Middle frontal gyrus (tissue), 1 donor: ENCODE data around the gene RNF207.
A peak's percentile ranks its signal among the peaks of the same experiment; 100 is the strongest.

Experiments used
- DNase-seq: peaks from one replicate; pipeline ENCODE4 v3.0.0-alpha.2; 2015; ENCODE audit warnings: low spot score; ENCODE audit errors: extremely low spot score

The RNF207 gene, protein sequence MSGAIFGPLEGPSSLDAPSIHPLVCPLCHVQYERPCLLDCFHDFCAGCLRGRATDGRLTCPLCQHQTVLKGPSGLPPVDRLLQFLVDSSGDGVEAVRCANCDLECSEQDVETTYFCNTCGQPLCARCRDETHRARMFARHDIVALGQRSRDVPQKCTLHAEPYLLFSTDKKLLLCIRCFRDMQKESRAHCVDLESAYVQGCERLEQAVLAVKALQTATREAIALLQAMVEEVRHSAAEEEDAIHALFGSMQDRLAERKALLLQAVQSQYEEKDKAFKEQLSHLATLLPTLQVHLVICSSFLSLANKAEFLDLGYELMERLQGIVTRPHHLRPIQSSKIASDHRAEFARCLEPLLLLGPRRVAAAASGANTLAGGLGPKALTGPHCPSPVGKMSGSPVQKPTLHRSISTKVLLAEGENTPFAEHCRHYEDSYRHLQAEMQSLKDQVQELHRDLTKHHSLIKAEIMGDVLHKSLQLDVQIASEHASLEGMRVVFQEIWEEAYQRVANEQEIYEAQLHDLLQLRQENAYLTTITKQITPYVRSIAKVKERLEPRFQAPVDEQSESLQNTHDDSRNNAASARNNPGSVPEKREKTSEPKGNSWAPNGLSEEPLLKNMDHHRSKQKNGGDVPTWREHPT

DNA sequence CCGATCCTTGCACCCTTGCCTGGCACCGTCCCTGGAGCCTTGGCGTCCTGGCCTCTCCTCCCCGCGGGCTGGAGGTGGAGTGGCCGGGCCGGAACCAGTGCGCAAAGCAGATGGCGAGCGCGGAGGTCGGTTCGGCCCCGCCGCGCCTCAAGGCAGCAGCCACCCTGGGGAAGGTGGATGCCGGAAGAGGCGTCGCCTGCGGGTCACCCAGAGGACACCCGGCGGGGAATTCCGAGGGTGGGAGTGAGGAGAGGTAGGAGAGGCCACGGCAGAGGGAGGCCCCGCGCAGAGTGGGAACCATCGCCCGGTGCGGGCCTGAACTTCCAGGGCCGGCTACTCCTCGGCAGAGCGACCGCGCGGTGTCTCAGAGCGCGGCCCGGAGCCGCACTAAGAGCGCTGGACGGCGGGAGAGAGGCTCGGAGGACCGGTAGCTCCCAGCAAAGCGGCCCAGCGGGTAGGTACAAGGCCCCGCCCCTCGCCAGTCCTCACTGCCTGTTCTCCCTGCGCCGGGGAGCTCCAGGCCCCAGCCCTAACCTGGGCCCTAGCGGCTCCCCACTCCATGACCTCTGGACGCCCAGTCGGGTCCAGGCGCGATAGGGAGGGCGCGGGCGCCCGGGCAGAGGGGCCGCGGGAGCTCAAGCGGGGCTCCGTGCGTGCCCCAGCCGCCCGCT, at the start of gene RNF207:
Gene RNF207, plus strand, starts transcription at position 271 of the 671 bp plus-strand sequence. CDS start 417 bp downstream, outside the sequence.
- DNase-seq, result no peak

DNA sequence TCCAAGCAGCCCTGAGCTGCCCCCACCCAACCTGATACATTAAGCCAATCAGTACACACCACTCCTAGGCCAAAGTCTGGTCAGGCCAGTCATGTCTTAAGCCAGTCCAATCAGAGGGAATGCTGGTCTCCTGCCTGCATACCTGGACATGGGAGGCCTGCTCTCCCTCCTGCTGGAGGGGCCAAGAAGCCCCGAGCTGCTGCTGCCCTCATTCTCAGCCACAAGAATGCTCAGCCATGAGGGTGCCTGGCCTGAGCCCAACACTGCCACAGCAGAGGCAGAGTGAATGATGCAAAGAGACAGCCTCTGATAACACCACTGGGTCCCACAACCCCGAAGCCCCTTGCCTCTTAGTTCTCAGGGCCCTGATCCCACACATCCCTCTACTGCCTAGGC, 48.8 kb upstream of the RNF207 start:
- no peak for DNase-seq

DNA sequence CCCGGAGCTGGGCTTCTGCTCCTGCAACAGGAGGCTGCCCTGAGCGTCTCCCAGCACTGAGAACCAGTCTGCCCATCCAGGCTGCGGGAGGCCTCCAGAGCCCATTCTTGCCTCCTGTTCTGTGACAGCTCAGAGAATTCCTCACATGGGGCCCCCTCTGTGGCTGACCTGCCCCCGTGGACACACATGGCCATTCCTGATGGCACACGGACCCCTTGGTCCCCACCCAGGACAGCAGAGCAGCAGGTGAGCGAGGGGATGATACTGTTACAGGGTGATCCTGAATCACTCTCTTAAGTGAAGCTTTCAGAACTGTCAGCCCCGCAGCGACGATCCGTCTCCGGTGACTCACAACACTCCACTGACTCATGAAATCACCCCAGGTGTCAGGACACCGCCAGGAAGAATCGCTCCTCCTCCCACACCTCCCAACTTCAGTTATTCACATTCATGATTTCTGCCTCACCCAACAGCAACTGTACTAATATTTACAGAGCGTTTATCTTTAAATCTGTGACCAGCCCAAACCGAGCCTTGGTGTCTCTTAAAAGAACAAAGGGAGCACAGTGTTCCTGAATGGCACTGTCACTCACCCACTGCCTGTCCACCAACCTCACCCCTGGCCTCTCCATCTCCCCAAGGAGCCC, 48.3 kb upstream of the RNF207 start:
- DNase-seq, result no peak

DNA sequence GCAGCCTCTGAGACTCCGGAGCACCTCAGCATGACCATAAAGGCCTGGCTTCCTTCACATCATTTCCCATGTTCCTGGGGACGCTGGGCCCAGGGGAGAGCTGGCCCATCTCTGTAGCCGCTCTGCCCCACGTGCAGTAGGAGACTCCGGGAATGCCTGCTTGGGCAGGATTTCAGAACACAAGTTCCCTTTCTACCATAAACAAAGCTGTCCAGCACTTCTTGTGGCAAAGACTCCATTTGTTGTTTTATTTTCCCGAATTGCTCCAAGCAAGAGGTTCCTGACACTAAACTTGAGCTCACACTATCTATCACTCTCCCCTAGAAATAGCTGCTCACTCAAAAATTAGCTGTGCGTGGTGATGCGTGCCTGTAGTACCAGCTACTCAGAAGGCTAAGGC, 47.7 kb upstream of the RNF207 start:
- DNase-seq, result no peak

DNA sequence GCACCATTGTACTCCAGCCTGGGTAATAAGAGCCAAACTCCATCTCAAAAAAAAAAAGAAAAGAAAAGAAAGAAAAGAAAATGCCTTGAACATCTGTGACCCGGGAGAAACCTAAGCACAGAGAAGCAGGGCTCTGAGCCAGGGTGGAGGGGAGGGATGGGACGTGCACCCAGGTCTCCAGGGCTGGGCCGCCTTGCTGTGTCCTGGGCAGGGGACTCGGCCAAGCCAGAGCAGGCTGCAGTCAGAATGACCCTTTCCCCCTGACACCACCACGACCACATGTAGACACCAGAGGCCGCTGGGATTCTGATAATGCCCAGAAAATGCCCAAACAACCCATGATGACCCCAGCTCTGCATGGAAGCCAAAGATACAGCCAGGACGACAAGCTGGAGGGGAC, 43.6 kb upstream of the RNF207 start:
- DNase-seq, result no peak

DNA sequence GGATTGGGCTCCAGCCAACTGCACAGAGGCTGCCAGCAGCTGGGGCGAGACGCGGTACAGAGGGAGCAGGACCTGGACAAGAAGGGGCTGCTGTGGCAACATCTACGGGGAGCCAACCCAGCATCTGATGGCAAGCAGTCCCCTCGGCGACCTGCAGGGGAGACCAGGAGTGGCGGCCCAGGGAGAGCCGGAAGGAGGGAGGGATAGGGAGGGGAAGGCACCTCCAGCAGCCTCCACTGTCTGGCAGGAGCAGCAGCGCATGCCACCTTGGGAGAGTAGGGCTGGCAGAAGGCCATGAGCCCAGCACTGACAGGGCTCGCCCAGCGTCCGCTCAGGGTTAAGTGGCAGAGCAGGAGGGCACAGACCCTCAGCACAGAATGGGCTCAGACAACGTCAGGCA, 43.1 kb upstream of the RNF207 start:
- no peak for DNase-seq

DNA sequence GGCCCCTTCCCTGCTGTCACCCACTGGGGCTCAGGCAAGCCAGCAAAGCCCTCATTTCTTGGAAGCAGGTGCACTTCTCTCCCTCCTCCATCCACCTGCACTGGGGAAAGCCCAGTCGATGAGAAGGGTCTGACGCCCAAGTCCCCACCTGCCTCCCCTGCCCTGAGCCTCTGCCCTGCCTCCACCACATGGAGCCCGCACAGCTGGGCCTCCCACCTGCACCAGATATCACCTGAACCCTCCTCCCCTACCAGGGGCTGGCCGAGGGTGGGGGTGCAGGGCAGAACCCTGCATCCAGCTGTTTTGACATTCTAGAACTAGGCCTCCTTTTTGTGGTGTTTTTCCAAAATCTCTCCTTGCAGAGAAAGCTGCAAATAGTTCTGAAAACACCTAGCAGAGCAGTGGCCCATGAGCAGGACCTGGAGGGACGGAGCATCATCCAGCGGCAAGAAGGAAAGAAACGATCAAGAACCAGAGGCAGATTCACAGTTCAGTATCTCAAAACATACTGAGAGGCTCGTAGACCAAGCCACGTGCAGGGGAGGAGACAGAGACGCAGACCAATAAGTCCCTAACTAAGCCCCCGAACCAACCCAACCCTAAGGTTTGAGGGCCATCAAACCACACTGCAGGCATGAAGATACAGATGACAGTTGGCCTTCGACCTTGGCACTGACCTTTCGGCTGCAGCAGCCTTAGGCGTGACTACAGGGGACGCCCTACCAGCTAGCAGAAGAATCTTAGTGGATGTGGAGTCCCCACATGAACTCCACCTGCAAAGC, 42.5 kb upstream of the RNF207 start:
- DNase-seq, result no peak

DNA sequence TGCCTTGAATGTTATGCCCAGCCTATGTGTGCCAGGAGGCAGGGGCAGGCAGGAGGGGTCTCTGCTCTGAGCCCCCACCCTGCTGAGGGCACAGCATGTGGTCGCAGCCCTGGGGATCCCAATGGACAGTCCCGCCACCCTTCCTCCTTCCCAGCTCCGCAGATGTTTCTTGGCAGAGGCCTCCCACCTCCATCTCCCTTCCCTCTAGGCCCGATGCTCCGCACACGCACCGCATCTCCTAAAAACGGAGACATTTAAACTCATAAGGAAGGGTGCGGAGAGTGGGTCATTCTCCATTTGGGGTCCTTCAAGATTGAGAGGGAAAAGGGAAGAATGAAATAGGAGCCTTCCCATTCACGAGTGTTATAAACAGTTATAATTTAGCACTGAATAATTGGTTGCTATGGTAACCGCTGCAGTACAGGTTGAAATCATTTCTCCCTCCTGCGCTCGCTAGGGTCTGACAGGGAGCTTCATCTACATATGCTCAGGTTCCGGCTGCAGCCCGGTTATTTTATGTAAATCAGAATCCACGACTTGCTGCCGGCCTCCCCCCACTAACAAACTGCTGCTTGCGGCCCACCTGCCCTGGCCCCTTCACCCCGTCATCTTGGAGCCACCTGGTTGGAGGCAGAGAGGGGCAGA, 41.8 kb upstream of the RNF207 start:
- DNase-seq, result peak; percentile 44

DNA sequence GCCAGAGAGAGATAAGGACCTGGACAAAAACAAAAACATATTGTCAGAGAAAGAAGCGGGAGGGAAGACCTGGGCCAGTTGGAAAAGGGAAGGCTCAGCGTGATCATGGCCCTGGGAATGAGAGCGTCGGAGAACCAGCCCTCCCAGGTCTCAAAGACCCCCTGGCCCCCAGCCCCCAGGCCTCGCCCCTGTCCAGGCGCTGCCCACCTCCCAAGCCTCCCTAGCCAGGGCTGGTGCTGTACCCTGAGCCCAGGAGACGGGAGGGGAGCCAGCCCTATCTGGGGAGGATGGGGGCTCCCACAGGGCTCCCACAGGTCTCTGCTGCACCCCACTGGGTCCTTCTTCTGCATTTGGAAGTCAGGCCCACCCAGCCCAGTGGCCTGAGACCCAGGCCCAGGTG, 40.9 kb upstream of the RNF207 start:
- no peak for DNase-seq

DNA sequence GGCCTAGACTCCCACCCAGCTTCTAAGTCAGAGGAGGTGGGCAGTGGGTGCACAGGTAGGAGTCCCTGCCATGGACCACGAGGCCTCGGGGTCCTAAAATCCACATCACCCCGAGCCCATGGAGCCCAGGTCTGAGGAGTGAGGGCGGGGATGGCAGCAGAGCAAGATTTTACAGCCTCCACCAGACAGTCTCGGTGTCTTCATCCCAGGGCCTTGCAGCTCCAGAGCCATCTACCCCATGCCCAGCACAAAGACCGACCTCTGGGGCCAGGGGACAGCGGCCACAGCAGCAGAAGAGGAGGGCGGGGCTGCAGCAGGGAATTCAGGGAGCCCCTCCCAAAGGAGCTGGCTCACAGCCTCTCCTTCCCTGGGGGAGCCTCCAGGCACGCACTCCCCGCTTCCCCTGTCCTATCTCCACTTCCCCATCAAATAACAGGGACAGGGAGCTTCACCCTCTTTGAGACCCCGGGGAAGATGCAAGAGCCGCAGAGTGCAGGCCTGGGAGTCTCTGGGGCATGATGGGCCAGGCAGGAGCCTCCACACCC, 40.4 kb upstream of the RNF207 start:
- DNase-seq, result no peak

DNA sequence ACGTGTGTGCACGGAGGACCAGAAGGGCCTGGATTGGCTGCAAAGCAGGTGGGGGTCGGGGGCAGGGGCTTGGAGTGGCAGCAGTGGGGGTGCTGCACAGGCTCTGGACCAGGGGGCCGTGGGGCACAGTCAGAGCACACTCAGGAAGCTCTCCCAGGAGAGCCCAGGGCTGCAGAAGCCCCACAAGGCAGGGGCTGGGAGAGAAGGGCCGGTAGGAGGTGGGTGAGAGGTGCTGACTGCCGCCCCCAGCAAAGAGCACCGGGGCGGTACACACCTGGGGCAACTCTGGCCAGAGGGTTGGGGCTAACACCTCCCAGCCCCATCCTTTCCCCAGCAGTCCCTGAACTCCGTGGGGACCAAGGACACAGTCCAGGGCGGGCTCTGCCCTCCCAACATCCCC, 39.7 kb upstream of the RNF207 start:
- DNase-seq, result no peak

DNA sequence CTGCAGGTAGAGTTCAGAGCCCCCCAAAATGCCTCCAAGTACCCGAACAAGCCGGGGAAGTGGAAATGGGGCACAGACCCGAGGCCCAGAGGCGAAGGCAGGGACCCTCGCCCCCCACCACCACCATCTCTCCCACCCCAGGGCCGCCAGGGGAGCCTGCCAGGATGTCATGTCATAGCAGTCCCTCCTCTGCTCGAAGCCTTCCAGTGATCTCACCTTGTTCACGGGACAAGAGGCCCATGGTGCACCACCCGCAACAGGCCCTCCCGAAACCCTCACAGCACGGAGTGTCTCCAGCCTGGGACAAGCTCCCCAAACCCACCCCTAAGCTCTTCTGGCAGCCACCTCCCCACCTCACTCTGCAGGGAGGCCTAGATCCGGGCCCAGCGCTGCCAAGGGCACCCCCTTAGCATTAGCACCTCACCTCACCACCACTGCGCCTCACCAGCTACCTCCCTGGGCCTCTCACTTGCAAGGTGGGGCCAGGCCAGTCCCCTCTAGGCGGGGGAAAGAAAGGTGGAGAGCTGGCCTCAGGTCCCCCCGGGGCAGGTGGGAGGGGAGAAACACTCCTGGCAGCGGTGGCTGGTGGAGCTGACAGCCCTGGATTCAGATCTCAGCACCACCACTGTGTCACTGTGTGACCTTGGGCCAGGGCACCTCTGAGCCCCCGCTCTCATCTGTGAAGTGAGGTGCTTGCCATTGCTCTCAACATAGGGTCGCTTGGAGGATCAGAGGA, 39.1 kb upstream of the RNF207 start:
- DNase-seq, result no peak

DNA sequence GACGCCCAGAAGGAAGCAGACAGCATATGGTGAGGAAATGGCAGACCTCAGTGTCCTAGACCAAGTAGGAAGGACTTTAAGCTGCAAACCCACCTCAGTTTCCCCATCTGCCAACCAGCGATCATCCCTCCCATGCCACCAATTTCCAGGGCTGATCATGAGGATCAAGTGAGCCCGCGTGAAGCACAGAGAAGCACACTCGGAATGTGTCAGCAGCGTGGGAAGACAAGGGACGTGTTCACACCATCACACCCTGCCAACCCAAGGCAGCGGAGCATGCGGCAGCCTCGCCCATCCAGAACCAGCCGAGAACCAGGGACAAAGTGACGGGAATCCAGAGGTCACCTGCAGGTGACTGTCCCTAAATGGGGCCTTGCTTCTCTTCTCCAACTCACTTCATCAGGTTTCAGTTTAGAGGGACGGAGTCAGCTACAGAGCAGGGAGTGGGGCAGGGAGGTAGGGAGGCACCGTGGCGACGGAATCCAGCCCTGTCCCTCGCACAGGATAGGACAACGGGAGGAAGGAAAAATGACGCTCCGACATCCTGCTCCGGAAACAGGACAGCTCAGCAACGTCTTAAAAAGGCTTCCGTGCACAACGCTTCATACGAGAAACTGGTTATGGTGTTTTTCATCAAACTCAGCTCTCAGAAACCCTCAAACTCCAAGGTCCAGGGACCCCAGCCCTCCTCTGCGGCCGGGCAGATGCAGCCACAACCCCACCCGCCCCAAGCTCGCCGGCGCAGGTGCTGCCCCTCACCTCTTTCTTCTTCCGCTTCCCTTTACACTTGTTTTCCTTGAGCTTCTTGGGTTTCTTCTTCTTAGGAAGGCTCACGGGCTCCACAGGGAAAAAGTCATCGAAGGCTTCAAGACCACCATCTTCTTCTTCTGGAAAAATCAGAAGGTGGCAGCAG, 38.3 kb upstream of the RNF207 start:
- DNase-seq, result no peak

DNA sequence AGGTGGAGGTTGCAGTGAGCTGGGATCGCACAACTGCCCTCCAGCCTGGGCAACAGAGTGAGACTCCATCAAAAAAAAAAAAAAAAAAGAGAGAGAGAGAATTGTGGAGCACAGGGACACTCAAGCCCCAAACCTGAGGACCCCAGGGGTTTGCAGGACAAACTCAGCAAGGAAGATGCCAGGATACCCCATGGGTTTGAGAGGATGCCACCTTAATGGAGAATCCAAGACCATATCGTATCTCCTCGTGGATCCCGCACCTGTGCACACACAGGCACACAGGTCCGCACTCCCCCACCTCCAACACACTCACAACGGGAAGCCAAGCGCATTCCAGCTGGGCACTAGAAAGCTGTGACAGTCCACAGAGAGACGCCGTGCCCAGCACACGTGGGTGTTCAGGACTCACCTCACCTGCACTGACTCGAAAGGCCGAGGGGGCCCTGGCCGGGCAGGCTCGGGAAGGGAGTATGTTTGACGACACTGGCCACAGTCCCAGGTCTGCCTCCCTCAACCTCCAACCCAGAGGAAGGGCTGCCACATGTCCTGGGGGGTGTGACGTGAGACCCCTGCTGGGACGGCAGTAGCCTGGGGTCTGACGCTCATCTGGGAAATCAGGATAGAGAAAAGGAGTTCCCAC, 36.9 kb upstream of the RNF207 start:
- no peak for DNase-seq

DNA sequence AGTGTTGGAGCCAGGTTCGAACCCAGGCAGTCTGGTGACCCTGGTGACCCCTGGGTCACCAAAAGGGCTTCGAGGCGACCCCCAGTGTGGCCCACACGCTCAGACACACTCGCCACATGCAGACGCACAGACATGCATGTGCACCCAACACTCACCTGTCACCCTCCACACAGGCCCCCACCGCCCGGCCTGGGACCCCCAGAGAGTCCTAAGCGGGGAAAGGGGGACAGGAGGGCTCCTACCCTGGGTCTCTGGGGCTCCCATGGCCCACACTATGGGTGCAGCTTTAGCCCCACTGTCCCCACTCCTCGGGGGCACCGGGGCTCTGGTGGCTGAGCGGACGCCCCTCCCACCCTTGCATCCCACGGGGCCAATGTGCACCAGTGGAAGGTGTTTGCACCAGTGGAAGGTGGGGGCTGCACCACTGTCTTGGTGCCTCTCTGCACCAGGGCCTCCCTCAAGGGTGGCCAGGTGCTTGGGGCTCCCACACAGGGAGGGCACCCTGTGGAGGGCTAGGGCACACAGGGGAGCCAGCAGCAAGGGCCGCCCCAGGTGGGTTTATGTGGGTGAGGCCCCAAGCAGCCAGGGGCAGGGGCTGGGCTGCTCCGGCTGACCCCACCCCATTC, 35.7 kb upstream of the RNF207 start:
- DNase-seq, result no peak

DNA sequence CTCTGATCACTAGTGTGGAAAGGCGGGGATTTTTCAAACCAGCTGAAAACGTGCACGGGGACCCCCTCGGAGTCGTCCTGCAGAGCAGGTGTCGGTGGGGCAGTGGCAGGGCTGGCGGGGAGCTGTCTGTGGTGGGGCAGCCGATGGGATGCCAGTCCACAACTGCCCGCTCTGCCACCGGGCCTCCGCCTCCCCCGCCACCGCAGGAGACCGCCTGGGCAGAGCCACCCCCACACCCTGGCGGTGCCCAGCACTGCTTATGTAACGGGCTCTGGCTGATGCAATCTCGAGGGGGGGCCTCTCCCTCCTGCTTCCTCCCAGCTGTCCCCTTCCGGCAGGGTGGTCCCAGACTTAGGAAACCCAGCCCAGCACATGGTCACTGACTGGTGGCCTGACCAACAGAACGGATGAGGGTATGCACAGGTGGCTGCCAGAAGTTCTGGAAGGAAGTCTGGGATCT, 35.1 kb upstream of the RNF207 start:
- no peak for DNase-seq

DNA sequence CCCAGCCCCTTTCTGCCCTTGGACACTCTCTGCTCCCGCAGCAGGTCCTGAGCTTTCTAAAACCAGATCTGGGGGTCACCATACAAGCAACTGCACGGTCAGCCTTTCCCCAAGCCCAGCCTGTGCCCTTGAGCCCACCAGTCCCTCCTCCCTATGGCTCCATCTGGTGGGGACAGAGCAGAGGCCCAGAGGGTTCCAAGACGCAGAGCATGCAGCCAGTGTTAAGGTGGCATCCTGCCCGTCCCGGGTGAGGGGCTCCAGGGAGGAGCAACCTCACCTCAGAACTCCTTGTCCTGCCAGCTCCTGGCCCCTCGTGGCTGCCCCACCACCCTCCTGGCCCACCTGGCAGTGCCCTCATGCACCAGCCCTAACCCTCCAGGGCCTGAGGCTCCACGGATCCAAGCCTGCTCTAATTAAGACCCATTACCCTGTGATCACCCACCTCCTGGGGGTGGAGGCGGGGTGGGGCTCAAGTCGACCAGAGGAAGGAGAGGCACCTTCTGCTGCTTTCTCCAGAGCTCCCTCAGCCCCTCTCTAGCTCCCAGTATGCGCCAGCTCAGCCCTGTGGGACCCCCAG, 34.3 kb upstream of the RNF207 start:
- DNase-seq, result no peak
